Testis (tissue), 2 donors: ENCODE data around the gene ZMAT5.

Source experiments
- CTCF ChIP-seq, 3 experiments: fragments of 450-650 bp in 2 of 3; fragments of 200-600 bp in 1 of 3; sonication (generic) in 1 of 3; IDR thresholded peaks; one replicate each; pipeline ENCODE4 v1.5.1; 2016 to 2019; ENCODE audit warnings: antibody characterized with exemption in 3 of 3, mild to moderate bottlenecking in 2 of 3, moderate library complexity in 1 of 3
- POLR2A ChIP-seq: fragments of 450-650 bp; IDR thresholded peaks from one replicate; pipeline ENCODE4 v1.6.1; 2017; ENCODE audit warnings: antibody characterized with exemption, mild to moderate bottlenecking, moderate library complexity

GRCh38 chr22:29753808-29754657, 12.8 kb downstream of the ZMAT5 start:
- TF ChIP-seq CTCF (IDR thresholded peaks at IDR 0.05) (no peak), POLR2A (no peak)
